OCI-LY7 (cell line): ENCODE results near the gene RPGRIP1L.

ENCODE experiments used
- EZH2phosphoT487 ChIP-seq: fragments of 200-600 bp; sonication (generic); IDR thresholded peaks from 2 replicates; pipeline ENCODE4 v1.6.1; 2018; ENCODE audit warnings: low read depth, borderline replicate concordance, mild to moderate bottlenecking, mixed run types, antibody characterized with exemption, low read length, moderate library complexity, mixed read lengths
- TF ChIP-seq, protein P1 (sequence below): fragments of 200-600 bp; sonication (generic); conservative IDR thresholded peaks from 2 replicates; pipeline ENCODE4 v1.5.1; 2014; ENCODE audit warnings: mild to moderate bottlenecking, antibody characterized with exemption, low read length, moderate library complexity, mixed read lengths

DNA sequence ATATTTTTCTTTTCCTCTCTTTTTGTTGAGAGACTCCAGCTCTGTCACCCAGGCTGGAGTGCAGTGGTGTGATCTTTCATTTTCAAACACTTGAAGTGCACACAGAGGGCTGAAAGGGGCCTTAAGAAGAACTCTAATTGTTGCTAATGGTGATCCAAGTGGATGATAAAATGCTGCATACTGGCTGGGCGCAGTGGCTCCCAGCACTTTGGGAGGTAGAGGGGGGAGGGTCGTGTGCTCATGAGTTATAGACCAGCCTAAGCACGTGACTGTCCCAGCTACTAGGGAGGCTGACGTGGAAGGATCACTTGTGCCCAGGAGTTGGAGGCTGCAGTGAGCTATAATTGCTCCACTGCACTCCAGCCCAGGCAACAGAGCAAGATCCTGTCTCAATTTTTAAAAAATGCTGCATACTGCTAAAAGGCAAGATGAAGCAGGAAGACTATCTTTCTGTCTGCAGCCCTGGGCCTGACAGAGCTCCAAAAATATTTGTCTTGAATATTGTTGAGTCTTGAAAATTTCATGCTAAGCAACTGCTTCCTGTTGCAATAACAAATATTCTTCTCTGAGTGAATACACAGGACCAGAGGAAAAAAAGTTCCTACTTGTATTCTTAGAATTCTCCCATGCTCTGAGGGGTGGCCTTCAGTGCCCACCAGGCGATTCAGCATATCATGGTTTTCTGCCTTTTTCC is 137.0 kb downstream of the RPGRIP1L start:
- TF ChIP-seq, protein P1, sequence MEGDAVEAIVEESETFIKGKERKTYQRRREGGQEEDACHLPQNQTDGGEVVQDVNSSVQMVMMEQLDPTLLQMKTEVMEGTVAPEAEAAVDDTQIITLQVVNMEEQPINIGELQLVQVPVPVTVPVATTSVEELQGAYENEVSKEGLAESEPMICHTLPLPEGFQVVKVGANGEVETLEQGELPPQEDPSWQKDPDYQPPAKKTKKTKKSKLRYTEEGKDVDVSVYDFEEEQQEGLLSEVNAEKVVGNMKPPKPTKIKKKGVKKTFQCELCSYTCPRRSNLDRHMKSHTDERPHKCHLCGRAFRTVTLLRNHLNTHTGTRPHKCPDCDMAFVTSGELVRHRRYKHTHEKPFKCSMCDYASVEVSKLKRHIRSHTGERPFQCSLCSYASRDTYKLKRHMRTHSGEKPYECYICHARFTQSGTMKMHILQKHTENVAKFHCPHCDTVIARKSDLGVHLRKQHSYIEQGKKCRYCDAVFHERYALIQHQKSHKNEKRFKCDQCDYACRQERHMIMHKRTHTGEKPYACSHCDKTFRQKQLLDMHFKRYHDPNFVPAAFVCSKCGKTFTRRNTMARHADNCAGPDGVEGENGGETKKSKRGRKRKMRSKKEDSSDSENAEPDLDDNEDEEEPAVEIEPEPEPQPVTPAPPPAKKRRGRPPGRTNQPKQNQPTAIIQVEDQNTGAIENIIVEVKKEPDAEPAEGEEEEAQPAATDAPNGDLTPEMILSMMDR = no peak
- TF ChIP-seq EZH2phosphoT487 = no peak
